ENCODE results near the gene PGBD1.

DNA sequence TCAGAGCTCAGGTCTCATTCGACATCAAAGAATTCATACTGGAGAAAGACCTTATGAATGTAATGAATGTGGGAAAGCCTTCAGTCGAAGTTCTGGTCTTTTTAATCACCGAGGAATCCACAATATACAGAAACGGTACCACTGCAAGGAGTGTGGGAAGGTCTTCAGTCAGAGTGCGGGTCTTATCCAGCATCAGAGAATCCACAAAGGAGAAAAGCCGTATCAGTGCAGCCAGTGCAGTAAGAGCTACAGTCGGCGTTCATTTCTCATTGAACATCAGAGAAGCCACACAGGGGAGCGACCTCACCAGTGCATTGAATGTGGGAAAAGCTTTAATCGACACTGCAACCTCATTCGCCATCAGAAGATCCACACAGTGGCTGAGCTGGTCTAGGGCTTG, 48.6 kb upstream of the PGBD1 start:
- TF ChIP-seq EP300 (IDR thresholded peaks at IDR 0.05) = no peak
- TF ChIP-seq, protein P1, sequence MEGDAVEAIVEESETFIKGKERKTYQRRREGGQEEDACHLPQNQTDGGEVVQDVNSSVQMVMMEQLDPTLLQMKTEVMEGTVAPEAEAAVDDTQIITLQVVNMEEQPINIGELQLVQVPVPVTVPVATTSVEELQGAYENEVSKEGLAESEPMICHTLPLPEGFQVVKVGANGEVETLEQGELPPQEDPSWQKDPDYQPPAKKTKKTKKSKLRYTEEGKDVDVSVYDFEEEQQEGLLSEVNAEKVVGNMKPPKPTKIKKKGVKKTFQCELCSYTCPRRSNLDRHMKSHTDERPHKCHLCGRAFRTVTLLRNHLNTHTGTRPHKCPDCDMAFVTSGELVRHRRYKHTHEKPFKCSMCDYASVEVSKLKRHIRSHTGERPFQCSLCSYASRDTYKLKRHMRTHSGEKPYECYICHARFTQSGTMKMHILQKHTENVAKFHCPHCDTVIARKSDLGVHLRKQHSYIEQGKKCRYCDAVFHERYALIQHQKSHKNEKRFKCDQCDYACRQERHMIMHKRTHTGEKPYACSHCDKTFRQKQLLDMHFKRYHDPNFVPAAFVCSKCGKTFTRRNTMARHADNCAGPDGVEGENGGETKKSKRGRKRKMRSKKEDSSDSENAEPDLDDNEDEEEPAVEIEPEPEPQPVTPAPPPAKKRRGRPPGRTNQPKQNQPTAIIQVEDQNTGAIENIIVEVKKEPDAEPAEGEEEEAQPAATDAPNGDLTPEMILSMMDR (IDR thresholded peaks at IDR 0.05) = no peak
- TF ChIP-seq POLR2A (IDR thresholded peaks at IDR 0.05) = no peak

Measured in upper lobe of left lung (tissue), 4 donors.